WTC11 (cell line): ENCODE measurements around the gene FUZ. TPM values are rescaled to one million over a fixed set of nuclear protein-coding genes. Genes with fewer than 3 reads are reported as not detected.

Source experiments
- ATAC-seq: fragments of 200-7000 bp; cut with Tn5 transposase; 2 replicates; pipeline ENCODE4 v1.10.0; 2021; ENCODE audit warnings: mild to moderate bottlenecking, moderate library complexity
- CTCF ChIA-PET: fragments of 300-600 bp; sonication (Branson Sonifier 250); formaldehyde crosslinking; loops from one replicate; lab custom pipeline; 2021; ENCODE audit warnings: antibody characterized with exemption; lab: Charles Lee
- POLR2A ChIA-PET: fragments of 350-600 bp; sonication (Branson Sonifier 250); formaldehyde crosslinking; loops from one replicate; lab custom pipeline; 2021; ENCODE audit warnings: antibody characterized with exemption; lab: Charles Lee
- DNase-seq: peaks from one replicate; pipeline ENCODE4 v3.0.0; 2021; ENCODE audit warnings: low spot score
- H3K27ac Mint-ChIP-seq: 2 replicates; pipeline ENCODE4 v1.8.0; 2021; ENCODE audit warnings: mixed read lengths
- H3K27me3 Mint-ChIP-seq: 2 replicates; pipeline ENCODE4 v1.8.0; 2021; ENCODE audit warnings: low read depth, mild to moderate bottlenecking, moderate library complexity, mixed read lengths
- H3K36me3 Mint-ChIP-seq: 2 replicates; pipeline ENCODE4 v1.8.0; 2021; ENCODE audit warnings: mixed read lengths
- H3K4me1 Mint-ChIP-seq: 2 replicates; pipeline ENCODE4 v1.8.0; 2022; ENCODE audit warnings: mixed read lengths
- H3K4me3 Mint-ChIP-seq: 2 replicates; pipeline ENCODE4 v1.8.0; 2021; ENCODE audit warnings: mild to moderate bottlenecking, moderate library complexity, mixed read lengths
- H3K9me3 Mint-ChIP-seq: 2 replicates; pipeline ENCODE4 v1.8.0; 2021; ENCODE audit warnings: mixed read lengths
- CBFB ChIP-seq: sonication (generic); formaldehyde crosslinking; IDR thresholded peaks from 2 replicates; pipeline ENCODE4 v1.8.1; 2022; ENCODE audit warnings: mild to moderate bottlenecking, low read depth, missing genetic modification reagents
- CREM ChIP-seq: sonication (generic); formaldehyde crosslinking; IDR thresholded peaks from 2 replicates; pipeline ENCODE4 v1.8.1; 2022; ENCODE audit warnings: mild to moderate bottlenecking, missing genetic modification reagents, moderate library complexity
- ELF4 ChIP-seq: sonication (generic); formaldehyde crosslinking; IDR thresholded peaks from 2 replicates; pipeline ENCODE4 v1.8.1; 2022; ENCODE audit warnings: low read depth, mild to moderate bottlenecking, moderate library complexity, missing genetic modification reagents
- FOXP1 ChIP-seq: sonication (generic); formaldehyde crosslinking; IDR thresholded peaks from 2 replicates; pipeline ENCODE4 v1.8.0; 2022; ENCODE audit warnings: missing genetic modification reagents, mild to moderate bottlenecking, moderate library complexity, borderline replicate concordance
- IRF2 ChIP-seq: sonication (generic); formaldehyde crosslinking; IDR thresholded peaks from 2 replicates; pipeline ENCODE4 v1.8.0; 2022; ENCODE audit warnings: low read depth, missing genetic modification reagents, borderline replicate concordance
- NR1H2 ChIP-seq: sonication (generic); formaldehyde crosslinking; IDR thresholded peaks from 2 replicates; pipeline ENCODE4 v1.9.0; 2021; ENCODE audit warnings: mild to moderate bottlenecking, moderate library complexity, missing genetic modification reagents
- RELA ChIP-seq: sonication (generic); formaldehyde crosslinking; IDR thresholded peaks from 2 replicates; pipeline ENCODE4 v1.8.1; 2022; ENCODE audit warnings: missing genetic modification reagents, mild to moderate bottlenecking, borderline replicate concordance
- ZBTB21 ChIP-seq: sonication (generic); formaldehyde crosslinking; IDR thresholded peaks from 2 replicates; pipeline ENCODE4 v1.8.1; 2023; ENCODE audit warnings: mild to moderate bottlenecking, missing genetic modification reagents, borderline replicate concordance
- ZBTB43 ChIP-seq: sonication (generic); formaldehyde crosslinking; IDR thresholded peaks from 2 replicates; pipeline ENCODE4 v1.8.1; 2023; ENCODE audit warnings: mild to moderate bottlenecking, missing genetic modification reagents
- ZMAT4 ChIP-seq: fragments of 250-450 bp; sonication (Bioruptor Pico); IDR thresholded peaks from 2 replicates; pipeline ENCODE4 v1.9.0; 2021; ENCODE audit warnings: mild to moderate bottlenecking
- ZNF138 ChIP-seq: sonication (generic); formaldehyde crosslinking; conservative IDR thresholded peaks from 2 replicates; pipeline ENCODE4 v1.8.1; 2022; ENCODE audit warnings: mild to moderate bottlenecking, moderate library complexity, missing genetic modification reagents
- ZNF232 ChIP-seq: sonication (generic); formaldehyde crosslinking; IDR thresholded peaks from 2 replicates; pipeline ENCODE4 v1.8.0; 2022; ENCODE audit warnings: mild to moderate bottlenecking, missing genetic modification reagents
- ZNF281 ChIP-seq: sonication (generic); formaldehyde crosslinking; IDR thresholded peaks from 2 replicates; pipeline ENCODE4 v1.8.0; 2023; ENCODE audit warnings: mild to moderate bottlenecking, missing genetic modification reagents
- ZNF396 ChIP-seq: fragments of 250-450 bp; sonication (Bioruptor Pico); IDR thresholded peaks from 2 replicates; pipeline ENCODE4 v1.8.0; 2021; ENCODE audit warnings: mild to moderate bottlenecking, moderate library complexity, borderline replicate concordance
- ZNF671 ChIP-seq: fragments of 250-450 bp; sonication (Bioruptor Pico); IDR thresholded peaks from 2 replicates; pipeline ENCODE4 v1.8.0; 2021; ENCODE audit warnings: mild to moderate bottlenecking
- total RNA-seq: library from RNA; stranded (reverse); gene quantifications from 3 replicates; pipeline ENCODE4 v1.2.3, GENCODE V29; 2021
- TF ChIP-seq, protein P1 (sequence below): sonication (generic); formaldehyde crosslinking; IDR thresholded peaks from 2 replicates; pipeline ENCODE4 v1.8.0; 2023; ENCODE audit warnings: missing genetic modification reagents
- TF ChIP-seq, protein P2 (sequence below): fragments of 250-450 bp; sonication (Bioruptor Pico); IDR thresholded peaks from 2 replicates; pipeline ENCODE4 v1.9.0; 2021; ENCODE audit warnings: mild to moderate bottlenecking
- TF ChIP-seq, protein P3 (sequence below): sonication (generic); formaldehyde crosslinking; IDR thresholded peaks from 2 replicates; pipeline ENCODE4 v1.8.1; 2023; ENCODE audit warnings: mild to moderate bottlenecking, missing genetic modification reagents, moderate library complexity

Gene FUZ
- total RNA-seq, 1 experiment from 2014 or later: 35.1 TPM

GRCh38 chr19:49860336-49861102 lies 47.4 kb upstream of the FUZ start:
- DNase-seq (no peak), ATAC-seq (no peak)
- Mint-ChIP-seq H3K4me3 (no peak overlapping the region), H3K4me1 (peaks cover 22% of the 10 kb centered on the region), H3K9me3 (no peaks in the 10 kb centered on the region), H3K27ac (peak overlapping the region; percentile 64), H3K36me3 (peaks cover 37% of the 10 kb centered on the region), H3K27me3 (no peaks in the 10 kb centered on the region; the same call in 1 of the 2 replicates)
- ChIA-PET CTCF (interaction anchor here (1.1 to 1.5 kb wide), 3 partner anchors 9 to 313 kb away, joined by 3 to 8 read pairs (median 3); partner anchors contain the start of gene FUZ), POLR2A (interaction anchor here (1.1 to 1.2 kb wide), 2 partner anchors 10 to 48 kb away, joined by 3 read pairs; no protein-coding TSS in a partner anchor)
- TF ChIP-seq ELF4 (CRISPR knock-in tag) (no peak), IRF2 (CRISPR knock-in tag) (no peak), CBFB (CRISPR knock-in tag) (no peak), FOXP1 (CRISPR knock-in tag) (0 out of 2 replicates have a peak, but pooled peaks have one; percentile 35)

- no peak for ATAC-seq
- H3K9me3 Mint-ChIP-seq: no peaks in the 10 kb centered on the region
- TF ChIP-seq, protein P1, sequence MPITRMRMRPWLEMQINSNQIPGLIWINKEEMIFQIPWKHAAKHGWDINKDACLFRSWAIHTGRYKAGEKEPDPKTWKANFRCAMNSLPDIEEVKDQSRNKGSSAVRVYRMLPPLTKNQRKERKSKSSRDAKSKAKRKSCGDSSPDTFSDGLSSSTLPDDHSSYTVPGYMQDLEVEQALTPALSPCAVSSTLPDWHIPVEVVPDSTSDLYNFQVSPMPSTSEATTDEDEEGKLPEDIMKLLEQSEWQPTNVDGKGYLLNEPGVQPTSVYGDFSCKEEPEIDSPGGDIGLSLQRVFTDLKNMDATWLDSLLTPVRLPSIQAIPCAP (CRISPR knock-in tag): no peak
- TF ChIP-seq ZNF396: no peak
- TF ChIP-seq ZNF138 (CRISPR knock-in tag): no peak
- no peak for TF ChIP-seq ZMAT4 (CRISPR knock-in tag)
- no peak for TF ChIP-seq ZNF232 (CRISPR knock-in tag)
- TF ChIP-seq ZBTB43: no peak
- TF ChIP-seq RELA (CRISPR knock-in tag): no peak
- TF ChIP-seq ZBTB21: no peak
- ChIA-PET CTCF (interaction anchor here (1.5 to 2.1 kb wide), 3 partner anchors 9 to 313 kb away, joined by 3 to 8 read pairs (median 6); partner anchors contain the start of gene FUZ), POLR2A (interaction anchor here (0.7 to 2.4 kb wide), 2 partner anchors 10 to 1657 kb away, joined by 3 to 7 read pairs; no protein-coding TSS in a partner anchor)
- H3K27me3 Mint-ChIP-seq: no peaks in the 10 kb centered on the region; the same call in 1 of the 2 replicates
- DNase-seq: no peak
- H3K4me3 Mint-ChIP-seq: no peak overlapping the region
- peaks cover 15% of the 10 kb centered on the region for H3K4me1 Mint-ChIP-seq
- peak overlapping the region; percentile 74 for H3K27ac Mint-ChIP-seq
- peaks cover 35% of the 10 kb centered on the region for H3K36me3 Mint-ChIP-seq
Observed at GRCh38 chr19:49859682-49860335, 46.7 kb upstream of the FUZ start.

DNA sequence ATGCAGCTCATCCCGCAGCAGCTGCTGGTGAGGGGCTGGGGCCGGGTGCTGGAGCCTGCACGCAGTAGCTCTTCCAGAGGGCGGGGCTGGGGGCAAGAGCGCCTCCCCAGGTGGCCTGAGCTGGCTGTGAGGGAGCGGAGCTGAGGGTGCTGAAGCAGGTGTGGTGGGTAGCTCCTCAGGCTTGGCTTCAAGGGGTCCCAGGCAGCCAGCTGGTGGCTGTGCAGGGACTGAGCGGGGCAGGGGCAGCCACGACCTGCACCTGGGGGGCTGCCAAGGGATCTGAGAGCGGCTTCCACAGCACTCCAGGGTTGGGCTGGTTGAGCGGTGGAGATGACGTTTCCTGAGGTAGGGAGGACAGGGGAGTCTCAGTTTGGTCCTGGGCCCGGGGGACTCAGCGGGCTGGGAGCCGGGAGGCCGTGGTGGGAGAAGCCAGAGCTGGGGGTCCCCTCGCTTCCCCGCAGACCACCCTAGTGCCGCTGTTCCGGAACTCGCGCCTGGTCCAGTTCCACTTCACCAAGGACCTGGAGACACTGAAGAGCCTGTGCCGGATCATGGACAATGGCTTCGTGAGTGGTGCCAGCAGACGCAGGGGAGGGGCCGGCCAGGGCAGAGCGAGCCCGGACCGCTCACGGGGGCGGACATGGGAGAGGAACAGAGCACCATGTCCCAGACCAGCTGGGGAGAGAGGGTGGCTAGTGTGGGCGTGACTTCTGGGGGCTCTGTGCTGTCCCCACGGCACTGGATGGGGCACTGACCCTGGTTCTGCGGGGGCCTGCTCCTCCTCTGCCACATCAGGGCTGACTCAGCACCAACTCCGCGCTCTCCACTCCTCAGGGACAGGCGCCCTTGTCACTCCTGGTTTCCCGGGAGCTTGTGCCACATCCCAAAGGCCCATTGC lies 45.2 kb upstream of the FUZ start:
- DNase-seq: no peak

More for the DNA sequence above, 45.2 kb upstream of the FUZ start:
- H3K27me3 Mint-ChIP-seq: no peaks in the 10 kb centered on the region; the same call in 1 of the 2 replicates
- no peak for ATAC-seq
- peaks cover 23% of the 10 kb centered on the region for H3K36me3 Mint-ChIP-seq
- peaks cover 14% of the 10 kb centered on the region for H3K4me1 Mint-ChIP-seq
- CTCF ChIA-PET: interaction anchor here (0.6 to 2.1 kb wide), 3 partner anchors 8 to 45 kb away, joined by 3 to 6 read pairs (median 5); partner anchors contain the start of gene FUZ
- POLR2A ChIA-PET: interaction anchor here (0.5 to 2.4 kb wide), 5 partner anchors 8 to 365 kb away, joined by 3 to 7 read pairs (median 4); partner anchors contain the start of gene PNKP
- TF ChIP-seq, protein P2, sequence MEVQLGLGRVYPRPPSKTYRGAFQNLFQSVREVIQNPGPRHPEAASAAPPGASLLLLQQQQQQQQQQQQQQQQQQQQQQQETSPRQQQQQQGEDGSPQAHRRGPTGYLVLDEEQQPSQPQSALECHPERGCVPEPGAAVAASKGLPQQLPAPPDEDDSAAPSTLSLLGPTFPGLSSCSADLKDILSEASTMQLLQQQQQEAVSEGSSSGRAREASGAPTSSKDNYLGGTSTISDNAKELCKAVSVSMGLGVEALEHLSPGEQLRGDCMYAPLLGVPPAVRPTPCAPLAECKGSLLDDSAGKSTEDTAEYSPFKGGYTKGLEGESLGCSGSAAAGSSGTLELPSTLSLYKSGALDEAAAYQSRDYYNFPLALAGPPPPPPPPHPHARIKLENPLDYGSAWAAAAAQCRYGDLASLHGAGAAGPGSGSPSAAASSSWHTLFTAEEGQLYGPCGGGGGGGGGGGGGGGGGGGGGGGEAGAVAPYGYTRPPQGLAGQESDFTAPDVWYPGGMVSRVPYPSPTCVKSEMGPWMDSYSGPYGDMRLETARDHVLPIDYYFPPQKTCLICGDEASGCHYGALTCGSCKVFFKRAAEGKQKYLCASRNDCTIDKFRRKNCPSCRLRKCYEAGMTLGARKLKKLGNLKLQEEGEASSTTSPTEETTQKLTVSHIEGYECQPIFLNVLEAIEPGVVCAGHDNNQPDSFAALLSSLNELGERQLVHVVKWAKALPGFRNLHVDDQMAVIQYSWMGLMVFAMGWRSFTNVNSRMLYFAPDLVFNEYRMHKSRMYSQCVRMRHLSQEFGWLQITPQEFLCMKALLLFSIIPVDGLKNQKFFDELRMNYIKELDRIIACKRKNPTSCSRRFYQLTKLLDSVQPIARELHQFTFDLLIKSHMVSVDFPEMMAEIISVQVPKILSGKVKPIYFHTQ (CRISPR knock-in tag): no peak
- TF ChIP-seq CREM (CRISPR knock-in tag): 0 out of 2 replicates have a peak, but pooled peaks have one; percentile 8
- 0 out of 2 replicates have a peak, but pooled peaks have one; percentile 22 for TF ChIP-seq ZNF281 (CRISPR knock-in tag)
- TF ChIP-seq, protein P3, sequence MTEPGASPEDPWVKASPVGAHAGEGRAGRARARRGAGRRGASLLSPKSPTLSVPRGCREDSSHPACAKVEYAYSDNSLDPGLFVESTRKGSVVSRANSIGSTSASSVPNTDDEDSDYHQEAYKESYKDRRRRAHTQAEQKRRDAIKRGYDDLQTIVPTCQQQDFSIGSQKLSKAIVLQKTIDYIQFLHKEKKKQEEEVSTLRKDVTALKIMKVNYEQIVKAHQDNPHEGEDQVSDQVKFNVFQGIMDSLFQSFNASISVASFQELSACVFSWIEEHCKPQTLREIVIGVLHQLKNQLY (CRISPR knock-in tag): 0 out of 2 replicates have a peak, but pooled peaks have one; percentile 21
- peak; percentile 52; the same call in 1 of the 2 replicates for TF ChIP-seq ZNF671 (CRISPR knock-in tag)
- no peak for TF ChIP-seq NR1H2 (CRISPR knock-in tag)
- TF ChIP-seq, all 79 proteins: peak for 4
- Mint-ChIP-seq H3K27ac (no peak overlapping the region), H3K4me3 (no peak overlapping the region), H3K9me3 (no peaks in the 10 kb centered on the region)
